HepG2 (cell line): ENCODE measurements around the gene LOX. TPM values are rescaled to one million over a fixed set of nuclear protein-coding genes. Genes with fewer than 3 reads are reported as not detected.

Source experiments
- ARNTL ChIP-seq: sonication (generic); formaldehyde crosslinking; IDR thresholded peaks from 2 replicates; pipeline ENCODE4 v1.4.0; 2020; ENCODE audit warnings: mild to moderate bottlenecking, missing genetic modification reagents
- HES4 ChIP-seq: sonication (generic); formaldehyde crosslinking; IDR thresholded peaks from 2 replicates; pipeline ENCODE4 v1.9.0; 2021; ENCODE audit warnings: mild to moderate bottlenecking, missing genetic modification reagents, borderline replicate concordance
- HNF4A ChIP-seq: sonication (generic); formaldehyde crosslinking; IDR thresholded peaks from 2 replicates; pipeline ENCODE4 v1.4.0; 2020; ENCODE audit warnings: missing genetic modification reagents
- HOXA5 ChIP-seq: sonication (generic); formaldehyde crosslinking; IDR thresholded peaks from 2 replicates; pipeline ENCODE4 v1.4.0; 2020; ENCODE audit warnings: missing genetic modification reagents
- IRX3 ChIP-seq: sonication (generic); formaldehyde crosslinking; IDR thresholded peaks from 2 replicates; pipeline ENCODE4 v1.8.1; 2023; ENCODE audit warnings: mild to moderate bottlenecking, low read depth, missing genetic modification reagents, borderline replicate concordance
- KDM6A ChIP-seq: IDR thresholded peaks from 2 replicates; pipeline ENCODE4 v1.6.1; 2016; ENCODE audit warnings: low read depth
- KLF13 ChIP-seq: sonication (generic); formaldehyde crosslinking; IDR thresholded peaks from 2 replicates; pipeline ENCODE4 v1.4.0; 2020; ENCODE audit warnings: mild to moderate bottlenecking, missing genetic modification reagents
- MED1 ChIP-seq: sonication (generic); formaldehyde crosslinking; IDR thresholded peaks from 2 replicates; pipeline ENCODE4 v1.4.0; 2020; ENCODE audit warnings: missing genetic modification reagents
- SAP130 ChIP-seq: IDR thresholded peaks from 2 replicates; pipeline ENCODE4 v1.6.1; 2016; ENCODE audit warnings: low read depth
- SP1 ChIP-seq, 2 experiments: fragments of 450-650 bp in 1 of 2; sonication (generic) in 1 of 2; formaldehyde crosslinking in 1 of 2; IDR thresholded peaks; 2 replicates each; pipeline versions ENCODE4 v1.4.0 to v1.6.1; 2016 to 2020; ENCODE audit warnings: missing genetic modification reagents in 1 of 2
- STAG1 ChIP-seq: sonication (generic); formaldehyde crosslinking; IDR thresholded peaks from 2 replicates; pipeline ENCODE4 v1.4.0; 2020; ENCODE audit warnings: missing genetic modification reagents
- TBL1XR1 ChIP-seq: fragments of 150-350 bp; IDR thresholded peaks from 2 replicates; pipeline ENCODE4 v1.6.1; 2014; ENCODE audit warnings: borderline replicate concordance, low read length; ENCODE audit not compliant: partially characterized antibody
- XRCC5 ChIP-seq: fragments of 200-400 bp; formaldehyde crosslinking; optimal IDR thresholded peaks from 2 replicates; pipeline ENCODE3; 2017; ENCODE audit warnings: mild to moderate bottlenecking, low read length
- YEATS2 ChIP-seq: sonication (generic); formaldehyde crosslinking; IDR thresholded peaks from 2 replicates; pipeline ENCODE4 v1.4.0; 2020; ENCODE audit warnings: missing genetic modification reagents, borderline replicate concordance
- ZBTB8A ChIP-seq: sonication (generic); formaldehyde crosslinking; IDR thresholded peaks from 2 replicates; pipeline ENCODE4 v1.4.0; 2020; ENCODE audit warnings: mild to moderate bottlenecking, low read depth, missing genetic modification reagents, borderline replicate concordance
- ZFP36 ChIP-seq: fragments of 150-350 bp; IDR thresholded peaks from 2 replicates; pipeline ENCODE4 v1.6.1; 2018; ENCODE audit warnings: borderline replicate concordance, low read length, low read depth; ENCODE audit not compliant: partially characterized antibody
- ZFP90 ChIP-seq: sonication (generic); formaldehyde crosslinking; IDR thresholded peaks from 2 replicates; pipeline ENCODE4 v1.8.0; 2022; ENCODE audit warnings: missing genetic modification reagents, mild to moderate bottlenecking, inconsistent platforms, borderline replicate concordance
- ZNF101 ChIP-seq: sonication (generic); formaldehyde crosslinking; IDR thresholded peaks from 2 replicates; pipeline ENCODE4 v1.4.0; 2020; ENCODE audit warnings: mild to moderate bottlenecking, low read depth, missing genetic modification reagents, borderline replicate concordance
- ZNF12 ChIP-seq: sonication (generic); formaldehyde crosslinking; IDR thresholded peaks from 2 replicates; pipeline ENCODE4 v1.5.0; 2020; ENCODE audit warnings: missing genetic modification reagents
- ZNF543 ChIP-seq: sonication (generic); formaldehyde crosslinking; IDR thresholded peaks from 2 replicates; pipeline ENCODE4 v1.4.0; 2020; ENCODE audit warnings: mild to moderate bottlenecking, missing genetic modification reagents
- ZNF572 ChIP-seq: sonication (generic); formaldehyde crosslinking; IDR thresholded peaks from 2 replicates; pipeline ENCODE4 v1.5.1; 2020; ENCODE audit warnings: mild to moderate bottlenecking, missing genetic modification reagents
- ZNF777 ChIP-seq: sonication (generic); formaldehyde crosslinking; IDR thresholded peaks from 2 replicates; pipeline ENCODE4 v1.4.0; 2020; ENCODE audit warnings: missing genetic modification reagents
- polyA plus RNA-seq, 8 experiments: library from polyadenylated mRNA; depleted of rRNA in 3 of 8; stranded (reverse) in 7 of 8; unstranded in 1 of 8; fragments of >200 nt; fragmentation: Illumina TruSeq in 4 of 8; extraction: Trizol in 4 of 8; gene quantifications; 2 replicates each; pipeline versions ENCODE4 v1.2.1 to v1.2.3, GENCODE V29; 2011 to 2016; ENCODE audit warnings: low read depth in 4 of 8, missing spikeins in 1 of 8, mixed read lengths in 1 of 8; ENCODE audit not compliant: insufficient read depth in 1 of 8
- total RNA-seq, 5 experiments: library from RNA; depleted of rRNA; stranded (reverse); fragments of >200 nt; fragmentation: Illumina TruSeq; extraction: Trizol; gene quantifications; 2 replicates each; pipeline ENCODE4 v1.2.3, GENCODE V29; 2016; ENCODE audit warnings: low read depth in 1 of 5
- TF ChIP-seq, protein P1 (sequence below): sonication (generic); formaldehyde crosslinking; IDR thresholded peaks from 2 replicates; pipeline ENCODE4 v1.4.0; 2020; ENCODE audit warnings: missing genetic modification reagents, borderline replicate concordance
- TF ChIP-seq, protein P2 (sequence below): fragments of 450-650 bp; IDR thresholded peaks from 2 replicates; pipeline ENCODE4 v1.6.1; 2016

LOX gene
- total and polyA plus RNA-seq, 2 of the 13 experiments (the other 11 are each of a cell fraction or from before 2014, with no cell fraction given): 0.73 to 173 TPM

GRCh38 chr5:122078116-122079110 is at the start of gene LOX (continued):
- TF ChIP-seq ZNF543 (CRISPR knock-in tag): no peak
- no peak for TF ChIP-seq ARNTL (CRISPR knock-in tag)
- no peak for TF ChIP-seq KLF13 (CRISPR knock-in tag)
- TF ChIP-seq, protein P1, sequence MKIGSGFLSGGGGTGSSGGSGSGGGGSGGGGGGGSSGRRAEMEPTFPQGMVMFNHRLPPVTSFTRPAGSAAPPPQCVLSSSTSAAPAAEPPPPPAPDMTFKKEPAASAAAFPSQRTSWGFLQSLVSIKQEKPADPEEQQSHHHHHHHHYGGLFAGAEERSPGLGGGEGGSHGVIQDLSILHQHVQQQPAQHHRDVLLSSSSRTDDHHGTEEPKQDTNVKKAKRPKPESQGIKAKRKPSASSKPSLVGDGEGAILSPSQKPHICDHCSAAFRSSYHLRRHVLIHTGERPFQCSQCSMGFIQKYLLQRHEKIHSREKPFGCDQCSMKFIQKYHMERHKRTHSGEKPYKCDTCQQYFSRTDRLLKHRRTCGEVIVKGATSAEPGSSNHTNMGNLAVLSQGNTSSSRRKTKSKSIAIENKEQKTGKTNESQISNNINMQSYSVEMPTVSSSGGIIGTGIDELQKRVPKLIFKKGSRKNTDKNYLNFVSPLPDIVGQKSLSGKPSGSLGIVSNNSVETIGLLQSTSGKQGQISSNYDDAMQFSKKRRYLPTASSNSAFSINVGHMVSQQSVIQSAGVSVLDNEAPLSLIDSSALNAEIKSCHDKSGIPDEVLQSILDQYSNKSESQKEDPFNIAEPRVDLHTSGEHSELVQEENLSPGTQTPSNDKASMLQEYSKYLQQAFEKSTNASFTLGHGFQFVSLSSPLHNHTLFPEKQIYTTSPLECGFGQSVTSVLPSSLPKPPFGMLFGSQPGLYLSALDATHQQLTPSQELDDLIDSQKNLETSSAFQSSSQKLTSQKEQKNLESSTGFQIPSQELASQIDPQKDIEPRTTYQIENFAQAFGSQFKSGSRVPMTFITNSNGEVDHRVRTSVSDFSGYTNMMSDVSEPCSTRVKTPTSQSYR (CRISPR knock-in tag): peak; percentile 74
- TF ChIP-seq YEATS2 (CRISPR knock-in tag): no peak
- no peak for TF ChIP-seq XRCC5
- no peak for TF ChIP-seq ZNF101
- TF ChIP-seq ZFP36: no peak
- TF ChIP-seq ZFP90 (CRISPR knock-in tag): no peak
- TF ChIP-seq, protein P2, sequence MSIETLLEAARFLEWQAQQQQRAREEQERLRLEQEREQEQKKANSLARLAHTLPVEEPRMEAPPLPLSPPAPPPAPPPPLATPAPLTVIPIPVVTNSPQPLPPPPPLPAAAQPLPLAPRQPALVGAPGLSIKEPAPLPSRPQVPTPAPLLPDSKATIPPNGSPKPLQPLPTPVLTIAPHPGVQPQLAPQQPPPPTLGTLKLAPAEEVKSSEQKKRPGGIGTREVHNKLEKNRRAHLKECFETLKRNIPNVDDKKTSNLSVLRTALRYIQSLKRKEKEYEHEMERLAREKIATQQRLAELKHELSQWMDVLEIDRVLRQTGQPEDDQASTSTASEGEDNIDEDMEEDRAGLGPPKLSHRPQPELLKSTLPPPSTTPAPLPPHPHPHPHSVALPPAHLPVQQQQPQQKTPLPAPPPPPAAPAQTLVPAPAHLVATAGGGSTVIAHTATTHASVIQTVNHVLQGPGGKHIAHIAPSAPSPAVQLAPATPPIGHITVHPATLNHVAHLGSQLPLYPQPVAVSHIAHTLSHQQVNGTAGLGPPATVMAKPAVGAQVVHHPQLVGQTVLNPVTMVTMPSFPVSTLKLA: no peak
- no peak for TF ChIP-seq ZNF12
- no peak for TF ChIP-seq TBL1XR1
- TF ChIP-seq KDM6A (CRISPR knock-in tag): no peak
- no peak for TF ChIP-seq SP1 (IDR thresholded peaks at IDR 0.05)
- TF ChIP-seq SP1 (CRISPR knock-in tag; IDR thresholded peaks at IDR 0.05): no peak
- TF ChIP-seq IRX3: no peak
- TF ChIP-seq SAP130: peak; percentile 79
- TF ChIP-seq ZNF777 (CRISPR knock-in tag): no peak
- no peak for TF ChIP-seq ZBTB8A (CRISPR knock-in tag)
- TF ChIP-seq MED1: peak; percentile 41; the same call in 1 of the 2 replicates
- TF ChIP-seq STAG1 (CRISPR knock-in tag): no peak
- TF ChIP-seq HES4 (CRISPR knock-in tag): no peak
- TF ChIP-seq HOXA5 (CRISPR knock-in tag): no peak
- TF ChIP-seq HNF4A (CRISPR knock-in tag): no peak
- TF ChIP-seq ZNF572: no peak
